Measurements from ENCODE around the gene CDC42EP4.

The CDC42EP4 gene

GRCh38 chr17:73261952-73262675, 49.7 kb downstream of the CDC42EP4 start:
- in situ Hi-C loops (cut with MboI; ENCODE audit: low sequenced_read_pairs), result no loop called here

GRCh38 chr17:73261617-73261951, 50.2 kb downstream of the CDC42EP4 start, which contains the start of gene CPSF4L:
Gene CPSF4L, minus strand, starts transcription at chr17:73261880. Its CDS starts 62 bp downstream, at chr17:73261818.
- in situ Hi-C loops (cut with MboI; ENCODE audit: low sequenced_read_pairs), result no loop called here

GRCh38 chr17:73257516-73257915, 54.3 kb downstream of the CDC42EP4 start:
- in situ Hi-C loops (cut with MboI; ENCODE audit: low sequenced_read_pairs), result loop anchor here (5.0 kb wide), 1 partner anchor 115 kb away; no protein-coding TSS in a partner anchor

GRCh38 chr17:73256220-73256619, 55.6 kb downstream of the CDC42EP4 start:
- in situ Hi-C loops (cut with MboI; ENCODE audit: low sequenced_read_pairs), result loop anchor here (5.0 kb wide), 1 partner anchor 116 kb away; no protein-coding TSS in a partner anchor

- in situ Hi-C loops (cut with MboI; ENCODE audit: low sequenced_read_pairs), result loop anchor here (5.0 kb wide), 1 partner anchor 117 kb away; no protein-coding TSS in a partner anchor
Observed at GRCh38 chr17:73255671-73256181, 56.1 kb downstream of the CDC42EP4 start.

GRCh38 chr17:73251871-73252270, 59.9 kb downstream of the CDC42EP4 start:
- in situ Hi-C loops (cut with MboI; ENCODE audit: low sequenced_read_pairs), result no loop called here

- in situ Hi-C loops (cut with MboI; ENCODE audit: low sequenced_read_pairs), result no loop called here
Observed at GRCh38 chr17:73250851-73251640, 60.8 kb downstream of the CDC42EP4 start.

- in situ Hi-C loops (cut with MboI; ENCODE audit: low sequenced_read_pairs), result no loop called here
Observed at GRCh38 chr17:73249700-73250099, 62.1 kb downstream of the CDC42EP4 start.

- in situ Hi-C loops (cut with MboI; ENCODE audit: low sequenced_read_pairs), result no loop called here
Observed at GRCh38 chr17:73248532-73248931, 63.3 kb downstream of the CDC42EP4 start.

GRCh38 chr17:73247726-73248125, 64.1 kb downstream of the CDC42EP4 start:
- in situ Hi-C loops (cut with MboI; ENCODE audit: low sequenced_read_pairs), result no loop called here

GRCh38 chr17:73240561-73240960, 71.2 kb downstream of the CDC42EP4 start:
- in situ Hi-C loops (cut with MboI; ENCODE audit: low sequenced_read_pairs), result no loop called here

GRCh38 chr17:73237714-73238113, 74.1 kb downstream of the CDC42EP4 start:
- in situ Hi-C loops (cut with MboI; ENCODE audit: low sequenced_read_pairs), result no loop called here

- in situ Hi-C loops (cut with MboI; ENCODE audit: low sequenced_read_pairs), result no loop called here
Observed at GRCh38 chr17:73234736-73235135, 77.1 kb downstream of the CDC42EP4 start.
